Vagina (tissue), 2 donors: ENCODE data around the gene LMNTD2.

Source experiments
- POLR2A ChIP-seq, 2 donors: fragments of 450-650 bp; IDR thresholded peaks; one replicate each; pipeline ENCODE4 v1.6.1; 2017; ENCODE audit warnings: antibody characterized with exemption in 2 of 2, mild to moderate bottlenecking in 2 of 2, moderate library complexity in 2 of 2
- TF ChIP-seq, protein P1 (sequence below), 3 experiments: fragments of 450-650 bp in 2 of 3; fragments of 200-600 bp in 1 of 3; sonication (generic) in 1 of 3; IDR thresholded peaks; one replicate each; pipeline ENCODE4 v1.5.1; 2017 to 2019; ENCODE audit warnings: antibody characterized with exemption in 3 of 3, mild to moderate bottlenecking in 2 of 3, moderate library complexity in 2 of 3

DNA sequence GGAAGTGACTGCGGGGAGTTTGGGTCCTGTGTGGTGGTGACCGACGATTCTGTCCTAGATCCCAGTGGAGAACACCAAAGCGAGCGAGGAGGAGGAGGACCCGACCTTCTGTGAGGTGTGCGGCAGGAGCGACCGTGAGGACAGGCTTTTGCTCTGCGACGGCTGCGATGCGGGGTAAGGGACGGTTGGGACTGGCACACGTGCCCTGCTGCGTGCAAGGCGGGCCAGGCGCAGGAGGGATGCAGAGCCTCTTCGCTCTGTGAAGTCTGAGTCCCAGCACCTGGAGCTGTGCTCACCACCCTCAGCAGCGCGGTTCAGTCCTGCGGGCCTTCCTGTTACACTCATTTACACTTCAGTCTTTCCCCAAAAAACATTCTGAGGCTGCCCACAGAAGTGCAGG is 32.0 kb upstream of the LMNTD2 start:
- no peak for TF ChIP-seq POLR2A (IDR thresholded peaks at IDR 0.05)
- TF ChIP-seq, protein P1, sequence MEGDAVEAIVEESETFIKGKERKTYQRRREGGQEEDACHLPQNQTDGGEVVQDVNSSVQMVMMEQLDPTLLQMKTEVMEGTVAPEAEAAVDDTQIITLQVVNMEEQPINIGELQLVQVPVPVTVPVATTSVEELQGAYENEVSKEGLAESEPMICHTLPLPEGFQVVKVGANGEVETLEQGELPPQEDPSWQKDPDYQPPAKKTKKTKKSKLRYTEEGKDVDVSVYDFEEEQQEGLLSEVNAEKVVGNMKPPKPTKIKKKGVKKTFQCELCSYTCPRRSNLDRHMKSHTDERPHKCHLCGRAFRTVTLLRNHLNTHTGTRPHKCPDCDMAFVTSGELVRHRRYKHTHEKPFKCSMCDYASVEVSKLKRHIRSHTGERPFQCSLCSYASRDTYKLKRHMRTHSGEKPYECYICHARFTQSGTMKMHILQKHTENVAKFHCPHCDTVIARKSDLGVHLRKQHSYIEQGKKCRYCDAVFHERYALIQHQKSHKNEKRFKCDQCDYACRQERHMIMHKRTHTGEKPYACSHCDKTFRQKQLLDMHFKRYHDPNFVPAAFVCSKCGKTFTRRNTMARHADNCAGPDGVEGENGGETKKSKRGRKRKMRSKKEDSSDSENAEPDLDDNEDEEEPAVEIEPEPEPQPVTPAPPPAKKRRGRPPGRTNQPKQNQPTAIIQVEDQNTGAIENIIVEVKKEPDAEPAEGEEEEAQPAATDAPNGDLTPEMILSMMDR (IDR thresholded peaks at IDR 0.05): no peak
